GM21390 (cell line): ENCODE results near the gene TMEM175.

ENCODE experiments used
- ATAC-seq: cut with Tn5 transposase; IDR thresholded peaks from one replicate; pipeline ENCODE4 v1.9.1; 2021; ENCODE audit not compliant: unreplicated experiment

The TMEM175 gene

GRCh38 chr4:898869-899555 lies 33.2 kb upstream of the TMEM175 start:
- no peak for ATAC-seq

- no peak for ATAC-seq
Measured at GRCh38 chr4:899556-899906, 32.7 kb upstream of the TMEM175 start.

- ATAC-seq: no peak
Measured at GRCh38 chr4:900073-900472, 32.2 kb upstream of the TMEM175 start.

GRCh38 chr4:900721-901120 lies 31.5 kb upstream of the TMEM175 start:
- ATAC-seq: no peak

- ATAC-seq: no peak
Measured at GRCh38 chr4:901192-901910, 30.9 kb upstream of the TMEM175 start.

GRCh38 chr4:903066-904046 lies 28.9 kb upstream of the TMEM175 start:
- no peak for ATAC-seq

GRCh38 chr4:905485-906338 lies 26.5 kb upstream of the TMEM175 start:
- ATAC-seq: no peak

GRCh38 chr4:906339-907102 lies 25.7 kb upstream of the TMEM175 start:
- ATAC-seq: no peak

- no peak for ATAC-seq
Measured at GRCh38 chr4:907103-907400, 25.2 kb upstream of the TMEM175 start.

GRCh38 chr4:907691-908425 lies 24.4 kb upstream of the TMEM175 start:
- no peak for ATAC-seq

- ATAC-seq: no peak
Measured at GRCh38 chr4:909131-909571, 23.1 kb upstream of the TMEM175 start.

GRCh38 chr4:909821-910220 lies 22.4 kb upstream of the TMEM175 start:
- no peak for ATAC-seq

GRCh38 chr4:910366-911091 lies 21.7 kb upstream of the TMEM175 start:
- ATAC-seq: no peak

- ATAC-seq: no peak
Measured at GRCh38 chr4:911221-911751, 21.0 kb upstream of the TMEM175 start.

GRCh38 chr4:911871-912490 lies 20.3 kb upstream of the TMEM175 start:
- ATAC-seq: no peak

GRCh38 chr4:912548-913279 lies 19.5 kb upstream of the TMEM175 start:
- ATAC-seq: no peak

- no peak for ATAC-seq
Measured at GRCh38 chr4:913280-913618, 19.0 kb upstream of the TMEM175 start.
